HepG2 (cell line): ENCODE data around the gene EBP. TPM values are rescaled to one million over a fixed set of nuclear protein-coding genes. Genes with fewer than 3 reads are reported as not detected.

Experiments
- ARID5B ChIP-seq: IDR thresholded peaks from 2 replicates; pipeline ENCODE4 v1.4.0; 2020; ENCODE audit warnings: mild to moderate bottlenecking, missing genetic modification reagents
- GATA4 ChIP-seq: sonication (generic); IDR thresholded peaks from 2 replicates; pipeline ENCODE4 v1.6.1; 2016; ENCODE audit warnings: antibody characterized with exemption, low read depth, borderline replicate concordance
- GFI1 ChIP-seq: sonication (generic); formaldehyde crosslinking; IDR thresholded peaks from 2 replicates; pipeline ENCODE4 v1.5.0; 2020; ENCODE audit warnings: missing genetic modification reagents, mild to moderate bottlenecking, borderline replicate concordance
- HBP1 ChIP-seq: IDR thresholded peaks from 2 replicates; pipeline ENCODE4 v1.6.1; 2016; ENCODE audit warnings: low read depth, control low read depth
- IKZF1 ChIP-seq: fragments of 450-650 bp; IDR thresholded peaks from 2 replicates; pipeline ENCODE4 v1.7.1; 2016
- ISX ChIP-seq: sonication (generic); formaldehyde crosslinking; conservative IDR thresholded peaks from 2 replicates; pipeline ENCODE4 v1.5.0; 2020; ENCODE audit warnings: missing genetic modification reagents
- NCOR1 ChIP-seq: fragments of 200-600 bp; sonication (generic); IDR thresholded peaks from 2 replicates; pipeline ENCODE4 v1.7.0; 2017; ENCODE audit warnings: antibody characterized with exemption, low read length, borderline replicate concordance
- NKX3-1 ChIP-seq: sonication (generic); formaldehyde crosslinking; IDR thresholded peaks from 2 replicates; pipeline ENCODE4 v1.5.0; 2020; ENCODE audit warnings: missing genetic modification reagents
- NPAS2 ChIP-seq: sonication (generic); formaldehyde crosslinking; IDR thresholded peaks from 2 replicates; pipeline ENCODE4 v1.8.0; 2022; ENCODE audit warnings: mild to moderate bottlenecking, missing genetic modification reagents, borderline replicate concordance
- POLR2AphosphoS2 ChIP-seq: IDR thresholded peaks from 2 replicates; pipeline ENCODE4 v1.6.1; 2011; ENCODE audit warnings: low read depth, low read length, improper control_type of control experiment
- RARA ChIP-seq: IDR thresholded peaks from 2 replicates; pipeline ENCODE4 v1.6.1; 2016; ENCODE audit warnings: missing genetic modification reagents, missing compliant biosample characterization
- RBM22 ChIP-seq: fragments of 200-400 bp; formaldehyde crosslinking; optimal IDR thresholded peaks from 2 replicates; pipeline ENCODE3; 2017; ENCODE audit warnings: mild to moderate bottlenecking, low read length, moderate library complexity
- TP53 ChIP-seq: sonication (generic); formaldehyde crosslinking; conservative IDR thresholded peaks from 2 replicates; pipeline ENCODE4 v1.4.0; 2020; ENCODE audit warnings: missing genetic modification reagents
- ZC3H13 ChIP-seq: sonication (generic); formaldehyde crosslinking; IDR thresholded peaks from 2 replicates; pipeline ENCODE4 v1.8.1; 2023; ENCODE audit warnings: mild to moderate bottlenecking, missing genetic modification reagents, moderate library complexity
- ZNF138 ChIP-seq: sonication (generic); formaldehyde crosslinking; IDR thresholded peaks from 2 replicates; pipeline ENCODE4 v1.5.0; 2020; ENCODE audit warnings: mild to moderate bottlenecking, low read depth, missing genetic modification reagents
- ZNF546 ChIP-seq: sonication (generic); formaldehyde crosslinking; conservative IDR thresholded peaks from 2 replicates; pipeline ENCODE4 v1.8.1; 2023; ENCODE audit warnings: mild to moderate bottlenecking, missing genetic modification reagents
- ZNF556 ChIP-seq: sonication (generic); formaldehyde crosslinking; IDR thresholded peaks from 2 replicates; pipeline ENCODE4 v1.4.0; 2020; ENCODE audit warnings: mild to moderate bottlenecking, missing genetic modification reagents, borderline replicate concordance
- ZNF577 ChIP-seq: sonication (generic); formaldehyde crosslinking; IDR thresholded peaks from 2 replicates; pipeline ENCODE4 v1.4.0; 2020; ENCODE audit warnings: mild to moderate bottlenecking, low read depth, missing genetic modification reagents, borderline replicate concordance
- ZNF704 ChIP-seq: sonication (generic); formaldehyde crosslinking; IDR thresholded peaks from 2 replicates; pipeline ENCODE4 v1.8.1; 2023; ENCODE audit warnings: mild to moderate bottlenecking, inconsistent platforms, moderate library complexity, missing genetic modification reagents, borderline replicate concordance
- ZSCAN31 ChIP-seq: sonication (generic); formaldehyde crosslinking; IDR thresholded peaks from 2 replicates; pipeline ENCODE4 v1.5.0; 2020; ENCODE audit warnings: low read depth, mild to moderate bottlenecking, missing genetic modification reagents
- ZXDC ChIP-seq: sonication (generic); formaldehyde crosslinking; IDR thresholded peaks from 2 replicates; pipeline ENCODE4 v1.5.0; 2020; ENCODE audit warnings: mild to moderate bottlenecking, missing genetic modification reagents
- polyA plus RNA-seq, 8 experiments: library from polyadenylated mRNA; depleted of rRNA in 3 of 8; stranded (reverse) in 7 of 8; unstranded in 1 of 8; fragments of >200 nt; fragmentation: Illumina TruSeq in 4 of 8; extraction: Trizol in 4 of 8; gene quantifications; 2 replicates each; pipeline versions ENCODE4 v1.2.1 to v1.2.3, GENCODE V29; 2011 to 2016; ENCODE audit warnings: low read depth in 4 of 8, missing spikeins in 1 of 8, mixed read lengths in 1 of 8; ENCODE audit not compliant: insufficient read depth in 1 of 8
- total RNA-seq, 5 experiments: library from RNA; depleted of rRNA; stranded (reverse); fragments of >200 nt; fragmentation: Illumina TruSeq; extraction: Trizol; gene quantifications; 2 replicates each; pipeline ENCODE4 v1.2.3, GENCODE V29; 2016; ENCODE audit warnings: low read depth in 1 of 5

EBP gene
- total and polyA plus RNA-seq, 2 of the 13 experiments (the other 11 are each of a cell fraction or from before 2014, with no cell fraction given) = 106 to 260 TPM

- TF ChIP-seq GATA4 (no peak), ZNF546 (CRISPR knock-in tag) (no peak), HBP1 (peak; percentile 98), ZC3H13 (CRISPR knock-in tag) (0 out of 2 replicates have a peak, but pooled peaks have one; percentile 30), ISX (CRISPR knock-in tag) (no peak), IKZF1 (no peak), RBM22 (no peak), GFI1 (CRISPR knock-in tag) (no peak), ZNF556 (CRISPR knock-in tag) (0 out of 2 replicates have a peak, but pooled peaks have one; percentile 48), NCOR1 (no peak), ZSCAN31 (peak; percentile 49; the same call in 1 of the 2 replicates), TP53 (CRISPR knock-in tag) (no peak), ZNF577 (CRISPR knock-in tag) (no peak), NKX3-1 (no peak), POLR2AphosphoS2 (no peak), ZXDC (no peak), ZNF704 (CRISPR knock-in tag) (peak; percentile 52; the same call in 1 of the 2 replicates), ARID5B (CRISPR knock-in tag) (no peak), ZNF138 (CRISPR knock-in tag) (no peak), RARA (CRISPR knock-in tag) (no peak), NPAS2 (CRISPR knock-in tag) (no peak)
These were observed 45.6 kb upstream of the EBP start, which contains the start of gene FTSJ1 (continued) for GRCh38 chrX:48475774-48476577.
